Measurements from ENCODE around the gene PIP.
"Not testable (repeated sequence)": the region's sequence is repeated elsewhere in the genome, so short reads cannot be mapped to it uniquely, and the experiment has no call there.

PIP gene

DNA sequence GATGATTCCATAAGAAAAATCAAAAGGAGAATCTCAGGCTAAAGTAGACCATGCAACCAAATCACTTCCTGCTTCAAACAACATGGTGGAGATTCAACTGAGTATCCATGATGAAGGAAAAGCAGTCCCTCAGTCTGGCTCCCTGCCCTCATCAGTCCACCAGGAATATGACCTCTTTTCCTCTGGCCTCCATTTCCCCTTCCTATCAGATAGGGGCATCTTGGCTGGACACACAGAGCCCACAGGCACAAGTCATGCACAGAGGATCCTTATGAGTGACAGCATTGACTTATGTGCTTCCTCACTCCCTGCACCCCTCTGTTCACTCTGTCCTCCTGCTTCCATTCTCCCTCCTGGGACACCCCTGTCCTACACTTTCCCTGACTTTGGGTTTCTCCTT is 16.8 kb downstream of the PIP start:
- no peak overlapping the region for H3K27ac ChIP-seq
- TF ChIP-seq, protein P1, sequence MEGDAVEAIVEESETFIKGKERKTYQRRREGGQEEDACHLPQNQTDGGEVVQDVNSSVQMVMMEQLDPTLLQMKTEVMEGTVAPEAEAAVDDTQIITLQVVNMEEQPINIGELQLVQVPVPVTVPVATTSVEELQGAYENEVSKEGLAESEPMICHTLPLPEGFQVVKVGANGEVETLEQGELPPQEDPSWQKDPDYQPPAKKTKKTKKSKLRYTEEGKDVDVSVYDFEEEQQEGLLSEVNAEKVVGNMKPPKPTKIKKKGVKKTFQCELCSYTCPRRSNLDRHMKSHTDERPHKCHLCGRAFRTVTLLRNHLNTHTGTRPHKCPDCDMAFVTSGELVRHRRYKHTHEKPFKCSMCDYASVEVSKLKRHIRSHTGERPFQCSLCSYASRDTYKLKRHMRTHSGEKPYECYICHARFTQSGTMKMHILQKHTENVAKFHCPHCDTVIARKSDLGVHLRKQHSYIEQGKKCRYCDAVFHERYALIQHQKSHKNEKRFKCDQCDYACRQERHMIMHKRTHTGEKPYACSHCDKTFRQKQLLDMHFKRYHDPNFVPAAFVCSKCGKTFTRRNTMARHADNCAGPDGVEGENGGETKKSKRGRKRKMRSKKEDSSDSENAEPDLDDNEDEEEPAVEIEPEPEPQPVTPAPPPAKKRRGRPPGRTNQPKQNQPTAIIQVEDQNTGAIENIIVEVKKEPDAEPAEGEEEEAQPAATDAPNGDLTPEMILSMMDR (IDR thresholded peaks at IDR 0.05): no peak
- no peak for TF ChIP-seq ZFX (IDR thresholded peaks at IDR 0.05; ENCODE audit: borderline replicate concordance)

DNA sequence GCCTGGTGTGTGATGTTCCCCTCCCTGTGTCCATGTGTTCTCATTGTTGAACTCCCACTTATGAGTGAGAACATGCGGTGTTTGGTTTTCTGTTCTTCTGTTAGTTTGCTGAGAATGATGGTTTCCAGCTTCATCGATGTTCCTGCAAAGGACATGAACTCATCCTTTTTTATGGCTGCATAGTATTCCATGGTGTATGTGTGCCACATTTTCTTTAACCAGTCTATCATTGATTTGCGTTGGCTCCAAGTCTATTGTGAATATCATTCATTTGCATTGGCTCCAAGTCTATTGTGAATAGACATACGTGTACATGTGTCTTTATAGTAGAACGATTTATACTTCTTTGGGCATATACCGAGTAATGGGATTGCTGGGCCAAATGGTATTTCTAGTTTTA is 18.8 kb downstream of the PIP start:
- not testable (repeated sequence) for H3K27ac ChIP-seq

DNA sequence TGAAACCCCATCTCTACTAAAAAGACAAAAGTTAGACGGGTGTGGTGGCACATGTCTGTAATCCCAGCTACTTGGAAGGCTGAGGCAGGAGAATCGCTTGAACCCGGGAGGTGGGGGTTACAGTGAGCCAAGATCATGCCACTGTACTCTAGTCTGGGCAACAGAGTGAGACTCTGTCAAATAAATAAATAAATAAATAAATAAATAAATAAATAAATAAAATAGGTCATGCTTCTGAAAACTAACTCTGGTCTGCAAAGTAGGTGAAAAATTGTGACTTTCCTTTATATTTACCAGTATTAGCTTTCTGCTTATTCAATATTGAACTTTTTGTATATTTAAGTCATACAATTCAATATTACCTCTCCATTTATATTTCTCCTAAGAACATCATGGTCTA is 26.7 kb downstream of the PIP start:
- not testable (repeated sequence) for H3K27ac ChIP-seq

DNA sequence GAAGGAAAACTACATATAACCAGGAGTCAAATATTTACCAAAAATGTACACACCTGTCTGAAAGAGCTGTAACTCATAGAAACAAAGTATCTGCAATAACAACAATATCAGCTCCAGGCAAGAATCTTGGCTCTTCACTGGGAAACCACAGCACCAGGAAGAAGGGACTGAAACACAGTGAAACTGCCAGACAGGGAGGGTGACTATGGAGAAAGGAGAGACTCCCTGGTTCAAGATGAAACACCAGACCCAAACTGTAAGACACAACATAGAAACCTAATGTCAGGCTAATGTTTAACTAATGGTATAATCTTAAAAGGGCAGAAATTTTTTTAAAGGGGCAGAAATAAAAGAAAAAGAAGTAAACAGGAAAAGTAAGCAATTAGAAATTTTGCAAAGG is 39.8 kb downstream of the PIP start:
- TF ChIP-seq ZFX (IDR thresholded peaks at IDR 0.05; ENCODE audit: borderline replicate concordance): no peak
- TF ChIP-seq, protein P1 (IDR thresholded peaks at IDR 0.05): no peak
- H3K27ac ChIP-seq: no peak overlapping the region

DNA sequence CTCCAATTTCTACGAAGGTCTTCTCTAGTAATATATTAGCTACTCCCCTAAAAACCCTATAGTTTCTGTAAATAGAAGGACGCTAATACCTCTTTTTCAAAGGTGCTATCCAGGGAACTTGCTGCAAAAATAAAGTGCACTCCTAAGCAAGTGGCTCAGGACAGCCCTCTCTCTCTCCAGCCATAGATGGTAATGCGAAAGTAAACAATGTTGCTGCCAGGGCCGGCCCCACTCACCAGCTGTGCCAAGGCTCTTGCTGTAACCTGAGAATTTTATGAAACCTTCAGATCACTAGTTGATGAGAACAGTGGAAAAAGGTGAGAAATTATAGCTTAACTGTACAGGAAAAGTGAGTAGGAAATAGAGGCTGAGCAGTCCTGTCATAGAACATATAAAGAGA is 40.5 kb downstream of the PIP start:
- H3K27ac ChIP-seq: no peak overlapping the region
- TF ChIP-seq ZFX (IDR thresholded peaks at IDR 0.05; ENCODE audit: borderline replicate concordance): no peak
- TF ChIP-seq, protein P1 (IDR thresholded peaks at IDR 0.05): no peak; the same call in 1 of the 2 replicates

DNA sequence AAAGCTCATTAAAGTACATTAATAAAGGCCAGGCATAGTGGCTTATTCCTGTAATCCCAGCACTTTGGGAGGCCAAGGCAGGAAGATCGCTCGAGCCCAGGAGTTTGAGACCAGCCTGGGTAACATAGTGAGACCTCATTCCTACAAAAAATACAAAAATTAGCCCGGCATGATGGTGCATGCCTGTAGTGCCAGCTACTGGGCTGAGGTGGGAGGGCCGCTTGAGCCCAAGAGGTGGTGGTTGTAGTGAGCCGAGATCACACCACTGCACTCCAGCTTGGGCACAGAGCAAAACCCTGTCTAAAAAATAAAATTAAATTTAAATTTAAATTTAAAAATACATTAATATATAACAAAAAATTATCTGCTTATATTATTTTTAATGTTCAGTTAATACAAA is 44.3 kb downstream of the PIP start:
- no peak overlapping the region for H3K27ac ChIP-seq
- TF ChIP-seq ZFX (IDR thresholded peaks at IDR 0.05; ENCODE audit: borderline replicate concordance): no peak
- TF ChIP-seq, protein P1 (IDR thresholded peaks at IDR 0.05): no peak

DNA sequence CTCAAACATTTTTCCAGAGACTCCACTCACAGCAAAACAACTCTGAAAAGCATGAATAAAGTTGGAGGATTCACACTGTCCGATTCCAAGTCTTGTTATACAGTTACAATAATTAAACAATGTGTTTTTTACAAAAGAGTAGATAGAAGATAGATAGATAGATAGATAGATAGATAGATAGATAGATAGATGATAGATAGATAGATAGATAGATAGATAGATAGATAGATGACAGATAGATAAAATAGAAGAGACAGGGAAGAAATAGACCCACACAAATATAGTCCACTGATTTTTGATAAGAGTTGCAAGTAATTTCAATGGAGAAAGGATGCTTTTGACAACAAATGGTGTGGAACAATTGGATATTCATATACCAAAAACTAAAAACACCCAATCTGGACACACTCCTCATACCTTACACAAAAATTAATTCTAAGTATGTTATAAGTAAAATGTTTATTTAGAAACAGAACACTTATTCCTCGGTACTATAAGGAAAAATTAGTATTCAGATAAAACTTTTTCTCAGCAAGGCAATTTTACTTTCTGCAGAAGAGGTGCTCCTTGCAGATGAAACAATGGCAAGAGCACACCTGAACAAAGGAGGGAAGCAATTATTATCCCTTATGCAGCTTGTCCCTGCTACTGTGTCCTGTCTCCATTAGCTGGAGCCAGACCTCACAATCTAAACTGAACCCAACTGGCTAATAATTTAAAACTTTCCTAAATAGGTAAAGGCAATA is 45.7 kb downstream of the PIP start:
- no peak overlapping the region for H3K27ac ChIP-seq
- TF ChIP-seq, protein P1 (IDR thresholded peaks at IDR 0.05): no peak
- TF ChIP-seq ZFX (IDR thresholded peaks at IDR 0.05; ENCODE audit: borderline replicate concordance): no peak

DNA sequence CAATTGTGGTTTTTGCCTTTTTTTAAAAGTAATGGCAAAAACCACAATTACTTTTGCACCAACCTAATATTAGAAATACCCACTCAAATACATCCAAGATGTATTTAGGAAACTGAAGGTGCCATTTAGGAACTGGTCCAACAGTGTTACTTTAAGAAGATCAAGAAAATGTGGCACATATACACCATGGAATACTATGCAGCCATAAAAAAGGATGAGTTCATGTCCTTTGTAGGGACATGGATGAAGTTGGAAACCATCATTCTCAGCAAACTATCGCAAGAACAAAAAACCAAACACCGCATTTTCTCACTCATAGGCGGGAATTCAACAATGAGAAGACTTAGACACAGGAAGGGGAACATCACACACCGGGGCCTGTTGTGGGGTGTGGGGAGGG is 48.9 kb downstream of the PIP start:
- not testable (repeated sequence) for H3K27ac ChIP-seq

DNA sequence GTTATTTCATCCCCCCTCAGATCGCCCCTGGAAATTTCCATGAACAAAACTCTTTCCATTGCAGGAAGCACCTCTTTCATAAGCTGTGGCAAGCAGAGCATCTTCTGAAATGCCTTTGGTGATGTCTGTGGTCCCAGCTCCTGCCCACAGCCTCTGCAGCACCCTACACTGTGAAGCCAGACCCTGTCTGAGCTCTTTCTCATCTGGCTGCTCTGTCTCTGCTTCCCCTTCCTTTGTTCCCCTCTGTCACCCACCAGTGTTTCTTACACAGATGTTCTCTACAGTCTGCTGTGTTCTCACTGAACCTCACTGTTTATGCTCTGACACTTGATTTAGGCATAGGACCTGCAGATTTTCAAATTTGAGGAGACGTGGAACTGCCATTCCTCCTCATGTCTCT is 49.5 kb downstream of the PIP start:
- no peak overlapping the region for H3K27ac ChIP-seq
- no peak for TF ChIP-seq ZFX (IDR thresholded peaks at IDR 0.05; ENCODE audit: borderline replicate concordance)
- TF ChIP-seq, protein P1 (IDR thresholded peaks at IDR 0.05): no peak
